GM18502 (cell line): ENCODE measurements around the gene TNMD.
A peak's percentile ranks its signal among the peaks of the same experiment; 100 is the strongest.
"Not testable (repeated sequence)": the region's sequence is repeated elsewhere in the genome, so short reads cannot be mapped to it uniquely, and the experiment has no call there.

Experiments
- ATAC-seq: cut with Tn5 transposase; IDR thresholded peaks from one replicate; pipeline ENCODE4 v1.9.1; 2021; ENCODE audit warnings: mild to moderate bottlenecking; ENCODE audit not compliant: unreplicated experiment, poor library complexity

Gene TNMD

DNA sequence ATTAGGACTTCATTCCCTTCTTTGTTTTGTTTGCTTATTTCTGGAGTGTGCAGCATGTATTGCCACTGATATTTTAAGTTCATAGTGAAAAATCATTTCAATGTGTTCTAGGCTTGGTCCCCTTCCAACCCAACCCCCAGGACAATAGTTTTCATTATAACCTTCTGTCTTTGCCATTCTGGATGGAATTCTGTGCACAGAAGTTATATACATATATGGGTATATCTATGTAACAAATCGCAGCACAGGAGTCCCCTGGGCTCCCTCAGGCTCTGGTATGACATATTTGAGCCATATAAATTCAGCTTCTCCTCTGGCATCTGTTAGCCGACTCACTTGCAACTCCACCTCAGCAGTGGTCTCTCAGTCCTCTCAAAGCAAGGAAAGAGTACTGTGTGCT lies at the start of gene TNMD:
Gene TNMD (plus strand): TSS at position 326 of the 400 bp plus-strand sequence. CDS start 83 bp downstream, outside the sequence.
- ATAC-seq: no peak

DNA sequence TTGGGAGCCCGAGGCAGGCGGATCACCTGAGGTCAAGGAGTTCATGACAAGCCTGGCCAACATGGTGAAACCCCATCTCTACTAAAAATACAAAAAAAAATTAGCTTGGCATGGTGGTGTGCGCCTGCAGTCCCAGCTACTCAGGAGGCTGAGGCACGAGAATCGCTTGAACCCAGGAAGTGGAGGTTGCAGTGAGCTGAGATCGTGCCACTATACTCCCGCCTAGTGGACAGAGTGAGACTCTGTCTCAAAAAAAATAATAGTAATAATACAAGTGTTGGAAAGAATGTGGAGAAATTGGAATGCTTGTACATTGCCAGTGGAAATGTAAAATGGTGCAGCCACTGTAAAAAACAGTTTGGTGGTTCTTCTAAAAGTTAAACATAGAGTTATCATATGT lies 19.2 kb upstream of the TNMD start:
- ATAC-seq: not testable (repeated sequence)

DNA sequence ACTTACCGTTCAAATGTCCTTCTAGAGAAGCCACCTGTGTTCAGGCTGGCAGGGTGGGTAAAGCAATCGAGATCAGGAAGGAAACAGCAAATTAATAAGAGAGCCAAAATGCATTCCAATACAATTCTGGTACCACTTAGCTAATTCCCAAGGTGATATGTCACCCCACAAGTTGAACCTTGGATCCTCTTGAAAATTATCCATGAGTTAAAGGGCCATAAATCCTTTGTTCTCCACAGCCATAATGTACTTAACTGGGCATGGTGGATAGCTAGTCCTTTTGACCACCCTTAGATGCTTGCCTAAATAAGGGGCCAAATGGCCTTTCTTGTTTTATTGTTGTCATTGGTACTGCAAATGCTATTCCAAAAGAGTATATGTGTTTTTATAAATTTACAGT lies 2.0 kb downstream of the TNMD start:
- ATAC-seq: no peak

GRCh38 chrX:100587861-100588260 lies 3.1 kb downstream of the TNMD start:
- no peak for ATAC-seq

GRCh38 chrX:100591256-100592051 lies 6.7 kb downstream of the TNMD start:
- no peak for ATAC-seq

- no peak for ATAC-seq
These were observed 8.4 kb downstream of the TNMD start for GRCh38 chrX:100593126-100593525.

DNA sequence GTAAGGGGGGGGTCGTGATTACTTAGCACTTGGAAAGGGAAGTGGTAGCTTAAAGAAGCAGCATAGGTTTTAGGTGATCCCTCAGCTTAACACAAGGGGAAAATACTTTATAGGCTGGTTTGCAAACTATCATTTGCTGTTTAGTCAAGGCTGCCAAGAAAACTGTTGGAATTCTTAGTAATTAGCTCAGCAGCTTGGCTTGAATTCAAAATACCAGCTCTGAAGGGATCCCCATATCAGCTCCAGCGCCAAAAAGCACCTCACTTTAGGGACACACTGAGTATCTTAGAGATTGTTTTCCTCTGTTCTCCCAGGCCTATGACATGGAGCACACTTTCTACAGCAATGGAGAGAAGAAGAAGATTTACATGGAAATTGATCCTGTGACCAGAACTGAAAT lies 8.8 kb downstream of the TNMD start:
- no peak for ATAC-seq

- no peak for ATAC-seq
These were observed 11.9 kb downstream of the TNMD start for GRCh38 chrX:100596601-100597000.

DNA sequence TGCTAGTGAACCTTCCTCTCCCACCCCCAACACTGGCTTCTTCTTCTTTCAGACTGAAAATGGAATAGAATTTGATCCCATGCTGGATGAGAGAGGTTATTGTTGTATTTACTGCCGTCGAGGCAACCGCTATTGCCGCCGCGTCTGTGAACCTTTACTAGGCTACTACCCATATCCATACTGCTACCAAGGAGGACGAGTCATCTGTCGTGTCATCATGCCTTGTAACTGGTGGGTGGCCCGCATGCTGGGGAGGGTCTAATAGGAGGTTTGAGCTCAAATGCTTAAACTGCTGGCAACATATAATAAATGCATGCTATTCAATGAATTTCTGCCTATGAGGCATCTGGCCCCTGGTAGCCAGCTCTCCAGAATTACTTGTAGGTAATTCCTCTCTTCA lies 14.7 kb downstream of the TNMD start:
- ATAC-seq: no peak

DNA sequence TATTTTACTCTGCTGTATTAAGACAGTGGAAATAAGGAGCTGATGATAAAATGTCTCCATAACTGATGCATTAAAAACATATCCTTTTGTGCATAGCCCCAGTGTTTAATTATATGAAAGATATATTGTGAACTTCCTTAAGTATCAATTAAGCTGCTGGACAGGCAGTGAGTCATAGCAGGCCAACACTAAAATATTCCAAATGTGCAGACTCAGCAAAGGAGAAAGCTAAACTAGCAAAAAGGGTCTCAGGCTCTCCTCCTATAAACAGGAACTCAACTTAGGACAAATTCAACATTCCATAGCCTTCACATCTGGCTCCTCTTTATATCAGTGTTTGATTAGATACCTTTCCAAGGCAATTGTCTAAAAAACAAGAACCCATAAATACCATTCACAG lies 15.6 kb downstream of the TNMD start:
- no peak for ATAC-seq

- peak; percentile 59 for ATAC-seq
These were observed 16.0 kb downstream of the TNMD start for GRCh38 chrX:100600758-100601157.

DNA sequence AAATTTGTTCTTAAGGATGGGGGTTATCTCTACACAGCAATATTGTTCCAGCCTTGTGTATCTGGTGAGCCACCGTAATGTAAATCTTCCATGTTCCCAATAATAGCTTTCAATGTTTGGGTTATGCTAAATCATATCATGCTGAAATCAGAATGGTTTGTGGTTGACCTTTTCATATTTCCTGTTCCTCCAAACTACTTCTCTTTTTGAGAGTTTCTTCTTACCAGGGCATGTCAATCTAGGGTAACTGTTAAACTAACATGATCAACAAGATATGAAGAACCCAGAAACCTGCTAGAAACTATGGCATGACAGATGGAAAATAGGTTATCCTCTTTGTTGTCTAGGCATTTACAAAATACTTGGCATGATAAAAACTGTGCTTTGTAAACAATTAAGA lies 22.0 kb downstream of the TNMD start:
- peak; percentile 74 for ATAC-seq

DNA sequence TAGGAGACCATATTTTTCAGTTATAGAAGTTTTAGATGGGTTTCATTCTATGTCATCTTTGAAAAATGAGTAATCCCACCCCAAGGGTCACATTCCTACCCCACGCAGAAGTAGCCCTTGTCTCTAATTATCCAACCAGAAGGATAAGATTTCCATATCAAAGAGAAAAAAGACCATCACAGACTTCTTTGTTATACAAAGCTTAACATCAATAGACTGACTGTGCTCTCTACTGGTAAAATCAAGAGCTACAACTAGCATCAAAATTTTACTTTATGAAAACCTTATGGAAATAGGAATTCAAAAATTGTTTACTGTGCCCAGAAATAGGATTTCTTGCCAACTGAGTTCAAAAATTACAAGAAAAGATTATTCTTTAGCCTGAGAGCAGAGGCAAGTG lies 24.9 kb downstream of the TNMD start:
- ATAC-seq: no peak

DNA sequence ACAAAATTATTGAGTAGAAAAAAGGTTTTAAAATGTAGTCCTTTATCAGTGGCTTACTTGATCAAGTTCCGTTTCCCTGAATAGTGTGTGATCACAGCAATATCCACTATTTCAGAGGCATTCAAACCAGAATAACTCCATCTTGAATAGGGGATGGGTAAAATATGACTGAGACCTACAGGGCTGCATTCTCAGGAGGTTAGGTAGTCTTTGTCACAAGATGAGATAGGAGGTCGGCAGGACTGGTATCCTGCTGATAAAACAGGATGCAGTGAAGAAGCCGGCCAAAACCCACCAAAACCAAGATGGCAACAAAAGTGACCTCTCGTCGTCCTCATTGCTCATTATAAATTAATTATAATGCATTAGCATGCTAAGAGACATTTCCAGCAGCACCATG lies 27.2 kb downstream of the TNMD start:
- no peak for ATAC-seq

DNA sequence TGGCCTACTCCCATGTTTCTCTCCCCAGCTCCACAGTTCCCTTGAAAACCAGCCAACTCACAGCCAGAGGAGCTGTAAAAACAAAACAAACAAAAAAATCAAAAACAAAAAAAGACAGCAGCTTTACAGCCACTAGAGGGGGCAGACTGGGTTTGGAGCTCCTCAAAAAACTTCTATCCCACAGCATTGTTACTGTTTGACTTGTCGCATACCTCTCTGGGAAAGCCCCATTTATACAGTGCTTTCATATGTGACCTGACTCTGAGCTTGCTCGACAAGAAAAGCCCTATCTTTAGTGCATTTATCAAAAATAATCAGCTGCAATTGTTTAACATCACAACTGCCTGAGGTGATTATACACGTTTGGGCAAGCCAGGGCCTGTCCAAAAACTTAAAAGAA lies 30.3 kb downstream of the TNMD start:
- ATAC-seq: peak; percentile 100

- ATAC-seq: no peak
These were observed 38.3 kb downstream of the TNMD start for GRCh38 chrX:100623001-100623400.

GRCh38 chrX:100625985-100626491 lies 41.3 kb downstream of the TNMD start:
- peak; percentile 95 for ATAC-seq

GRCh38 chrX:100635040-100635439 lies 50.3 kb downstream of the TNMD start:
- ATAC-seq: no peak

DNA sequence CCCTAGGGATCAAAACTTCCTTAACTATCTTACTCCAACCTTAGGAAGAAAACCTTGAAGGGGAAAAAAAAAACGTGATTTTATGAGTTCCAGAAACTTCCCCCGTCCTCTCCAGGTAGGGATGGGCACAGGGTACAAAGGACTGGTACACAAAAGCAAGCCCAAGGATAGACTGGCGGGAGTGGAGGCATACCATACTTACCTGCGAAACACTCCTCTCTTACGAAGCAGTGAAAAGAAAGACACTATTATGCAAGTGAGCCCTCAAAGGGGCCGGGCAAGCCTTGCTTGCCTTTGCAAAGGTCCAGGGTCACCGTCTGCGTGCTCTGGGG lies 51.2 kb downstream of the TNMD start:
- ATAC-seq: no peak

DNA sequence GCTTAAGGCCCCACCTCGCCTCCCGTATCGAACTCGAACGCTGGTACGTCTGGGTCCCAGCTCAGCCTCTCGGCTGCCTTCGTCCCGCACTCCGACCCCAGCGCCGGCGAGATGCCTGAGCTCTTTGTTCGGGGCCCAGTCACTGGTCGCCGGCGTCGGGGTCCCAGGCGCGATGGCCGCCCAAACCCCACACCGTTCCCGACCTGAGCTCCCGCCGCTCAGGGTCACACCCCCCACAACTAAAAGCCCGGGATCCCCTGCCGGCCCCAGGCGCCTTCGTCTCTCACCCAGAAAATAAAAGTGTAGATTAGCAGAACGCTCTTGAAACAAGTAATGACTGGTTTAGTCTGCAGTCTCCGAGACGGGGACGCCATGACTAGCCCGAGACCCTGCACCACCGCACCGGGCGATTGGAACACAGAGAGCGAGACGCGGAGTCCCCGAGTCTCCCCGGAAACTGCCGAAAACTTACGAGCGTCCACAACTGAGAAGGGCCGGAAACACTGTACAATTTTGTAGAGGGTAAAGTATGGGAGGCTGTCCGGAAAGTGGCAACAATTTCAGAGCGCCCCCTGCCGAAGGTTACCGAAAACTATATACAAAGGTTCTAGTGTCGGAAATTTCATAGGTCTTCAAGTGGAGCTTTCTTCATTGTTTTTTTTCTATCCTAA lies 51.7 kb downstream of the TNMD start, which contains the start of gene TSPAN6:
Gene TSPAN6 (minus strand): TSS at position 486 of the 671 bp plus-strand sequence. CDS start 112 bp downstream, at position 374.
- ATAC-seq: no peak

- ATAC-seq: no peak
These were observed 57.6 kb downstream of the TNMD start for GRCh38 chrX:100642290-100642689.

DNA sequence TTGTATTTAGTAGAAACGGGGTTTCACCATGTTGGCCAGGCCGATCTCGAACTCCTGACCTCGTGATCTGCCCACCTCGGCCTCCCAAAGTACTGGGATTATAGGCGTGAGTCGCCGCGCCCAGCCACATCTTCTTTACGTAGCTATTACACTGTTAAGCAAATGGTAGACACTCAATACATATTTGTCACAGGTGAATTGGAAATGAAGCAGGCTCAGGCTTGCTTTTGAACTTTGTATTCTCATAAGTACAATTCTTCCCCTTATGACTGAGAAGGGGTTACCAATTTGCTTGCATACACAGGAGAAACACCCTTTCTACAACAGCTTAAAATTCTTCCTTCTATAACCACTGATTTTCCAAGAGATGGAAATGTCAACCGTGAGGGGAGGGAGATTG lies 58.5 kb downstream of the TNMD start:
- ATAC-seq: no peak
